ENCODE data around the gene UBE4B. TPM values are rescaled to one million over a fixed set of nuclear protein-coding genes. Genes with fewer than 3 reads are reported as not detected.

UBE4B gene
- total RNA-seq (2022) (31.2 and 43.1 TPM in 2 replicates), Bru-seq, nascent RNA (percentile 70 among the genes with signal in this experiment), BruChase-seq, experiment 1, labeled RNA remaining after a 6-hour chase (percentile 80 among the genes with signal in this experiment), BruChase-seq, experiment 2, labeled RNA remaining after a 2-hour chase (percentile 74 among the genes with signal in this experiment)
- long read RNA-seq, full-length matches to known transcripts, result 10 of 25 reads
- long read RNA-seq, partial matches to known transcripts, result 7 of 25 reads
- long read RNA-seq, other reads (novel, unspliced or antisense), result 8 of 25 reads

DNA sequence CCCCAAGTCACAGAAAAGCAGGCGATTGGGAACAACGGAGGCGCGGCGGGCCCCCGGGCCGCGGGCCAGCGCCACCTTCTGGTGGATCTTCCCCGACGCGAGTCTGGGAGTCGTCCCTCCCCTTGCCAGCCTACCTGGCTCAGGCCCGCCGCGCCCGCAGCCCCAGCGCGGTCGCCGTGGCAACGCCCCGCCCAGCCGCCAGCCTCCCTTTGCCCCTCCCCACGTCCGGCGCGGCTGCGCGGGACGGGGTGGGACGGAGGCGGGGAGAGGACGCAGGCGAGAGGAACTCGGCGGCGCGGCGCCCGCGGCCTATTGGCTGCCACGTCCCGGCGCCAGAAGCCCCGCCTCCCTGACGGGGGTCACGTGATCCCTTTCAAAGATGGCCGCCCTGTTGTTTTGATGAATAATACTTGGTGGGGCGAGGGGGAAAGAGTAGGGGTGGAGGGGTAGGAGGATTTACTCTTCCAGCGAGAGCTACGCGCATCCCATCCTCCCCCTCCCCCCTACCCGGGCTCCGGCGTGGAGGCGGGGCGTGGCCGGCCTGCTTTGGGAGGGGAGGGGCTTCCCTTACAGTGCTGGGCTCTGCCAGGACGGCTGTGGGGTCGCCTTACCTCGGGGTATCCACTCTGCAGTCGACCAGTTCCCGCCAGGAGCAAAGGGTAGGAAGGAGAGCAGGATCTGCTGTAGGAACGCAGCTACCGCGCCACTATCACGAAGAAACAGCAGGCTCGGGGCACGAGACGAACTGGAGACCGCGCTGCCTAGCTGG, at the start of gene UBE4B:
TSS of gene UBE4B (plus strand) at position 369 of the 769 bp plus-strand sequence. CDS start 713 bp downstream, outside the sequence.
- CTCF ChIA-PET, result interaction anchor here (0.5 to 1.1 kb wide), 3 partner anchors 33 to 383 kb away, joined by 3 to 5 read pairs (median 4); no protein-coding TSS in a partner anchor
- peaks cover 18% of the 10 kb centered on the region for H3K4me1 Mint-ChIP-seq (ENCODE audit: insufficient read depth, unreplicated experiment)
- DNase-seq (ENCODE audit: unreplicated experiment), result peak; percentile 98
- TSS peak; percentile 76 for BruUV-seq (replicated peaks)
- H3K27me3 Mint-ChIP-seq (ENCODE audit: insufficient read depth, unreplicated experiment), result no peaks in the 10 kb centered on the region
- intact Hi-C loops (cut with micrococcal nuclease), result loop anchor here (1.0 to 5.0 kb wide), 4 partner anchors 75 to 155 kb away; partner anchors contain the start of genes LZIC and NMNAT1
- no peaks in the 10 kb centered on the region for H3K9me3 Mint-ChIP-seq (ENCODE audit: unreplicated experiment)
- H3K36me3 Mint-ChIP-seq (ENCODE audit: insufficient read depth, unreplicated experiment), result peaks cover 24% of the 10 kb centered on the region
- POLR2A ChIA-PET, result interaction anchor here (0.8 to 3.1 kb wide), 11 partner anchors 11 to 266 kb away, joined by 3 to 35 read pairs (median 6); partner anchors contain the start of genes KIF1B, LZIC and NMNAT1
- TF ChIP-seq, protein P1, sequence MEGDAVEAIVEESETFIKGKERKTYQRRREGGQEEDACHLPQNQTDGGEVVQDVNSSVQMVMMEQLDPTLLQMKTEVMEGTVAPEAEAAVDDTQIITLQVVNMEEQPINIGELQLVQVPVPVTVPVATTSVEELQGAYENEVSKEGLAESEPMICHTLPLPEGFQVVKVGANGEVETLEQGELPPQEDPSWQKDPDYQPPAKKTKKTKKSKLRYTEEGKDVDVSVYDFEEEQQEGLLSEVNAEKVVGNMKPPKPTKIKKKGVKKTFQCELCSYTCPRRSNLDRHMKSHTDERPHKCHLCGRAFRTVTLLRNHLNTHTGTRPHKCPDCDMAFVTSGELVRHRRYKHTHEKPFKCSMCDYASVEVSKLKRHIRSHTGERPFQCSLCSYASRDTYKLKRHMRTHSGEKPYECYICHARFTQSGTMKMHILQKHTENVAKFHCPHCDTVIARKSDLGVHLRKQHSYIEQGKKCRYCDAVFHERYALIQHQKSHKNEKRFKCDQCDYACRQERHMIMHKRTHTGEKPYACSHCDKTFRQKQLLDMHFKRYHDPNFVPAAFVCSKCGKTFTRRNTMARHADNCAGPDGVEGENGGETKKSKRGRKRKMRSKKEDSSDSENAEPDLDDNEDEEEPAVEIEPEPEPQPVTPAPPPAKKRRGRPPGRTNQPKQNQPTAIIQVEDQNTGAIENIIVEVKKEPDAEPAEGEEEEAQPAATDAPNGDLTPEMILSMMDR (IDR thresholded peaks at IDR 0.05; ENCODE audit: unreplicated experiment), result peak; percentile 83
- H3K4me3 Mint-ChIP-seq (ENCODE audit: unreplicated experiment), result peak within 1 kb of the TSS; percentile 80
- H3K27ac Mint-ChIP-seq (ENCODE audit: low read depth, unreplicated experiment), result peak within 1 kb of the TSS; percentile 78

DNA sequence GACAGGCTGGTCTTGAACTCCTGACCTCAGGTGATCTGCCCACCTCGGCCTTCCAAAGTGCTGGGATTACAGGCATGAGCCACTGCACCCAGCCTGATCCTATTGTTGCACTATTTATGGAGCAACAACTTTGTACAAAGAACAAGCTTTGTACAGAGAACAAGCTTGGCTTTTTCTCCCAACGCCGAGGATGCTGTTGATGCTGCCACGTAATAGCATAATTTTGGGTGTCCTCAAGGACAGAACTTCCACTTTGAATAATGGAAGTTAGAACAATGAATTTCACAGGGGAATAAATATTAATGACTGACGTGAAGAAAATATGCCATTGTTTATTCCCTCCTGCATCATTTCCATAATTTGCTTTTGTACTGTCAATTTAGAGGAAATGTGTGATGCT, 48.5 kb upstream of the UBE4B start:
- H3K27me3 Mint-ChIP-seq (ENCODE audit: insufficient read depth, unreplicated experiment), result no peaks in the 10 kb centered on the region
- no peak for DNase-seq (ENCODE audit: unreplicated experiment)
- H3K36me3 Mint-ChIP-seq (ENCODE audit: insufficient read depth, unreplicated experiment), result peaks cover 48% of the 10 kb centered on the region
- TF ChIP-seq, protein P1 (IDR thresholded peaks at IDR 0.05; ENCODE audit: unreplicated experiment), result no peak
- H3K4me1 Mint-ChIP-seq (ENCODE audit: insufficient read depth, unreplicated experiment), result no peaks in the 10 kb centered on the region
- no peak overlapping the region for H3K4me3 Mint-ChIP-seq (ENCODE audit: unreplicated experiment)
- no TSS peak for BruUV-seq (replicated peaks)
- no peak overlapping the region for H3K27ac Mint-ChIP-seq (ENCODE audit: low read depth, unreplicated experiment)
- H3K9me3 Mint-ChIP-seq (ENCODE audit: unreplicated experiment), result no peaks in the 10 kb centered on the region
- intact Hi-C loops (cut with micrococcal nuclease), result no loop called here
- CTCF ChIA-PET, result interaction anchor here (1.0 kb wide), 1 partner anchor 33 kb away, joined by 3 read pairs; no protein-coding TSS in a partner anchor
- POLR2A ChIA-PET, result no interaction called here

DNA sequence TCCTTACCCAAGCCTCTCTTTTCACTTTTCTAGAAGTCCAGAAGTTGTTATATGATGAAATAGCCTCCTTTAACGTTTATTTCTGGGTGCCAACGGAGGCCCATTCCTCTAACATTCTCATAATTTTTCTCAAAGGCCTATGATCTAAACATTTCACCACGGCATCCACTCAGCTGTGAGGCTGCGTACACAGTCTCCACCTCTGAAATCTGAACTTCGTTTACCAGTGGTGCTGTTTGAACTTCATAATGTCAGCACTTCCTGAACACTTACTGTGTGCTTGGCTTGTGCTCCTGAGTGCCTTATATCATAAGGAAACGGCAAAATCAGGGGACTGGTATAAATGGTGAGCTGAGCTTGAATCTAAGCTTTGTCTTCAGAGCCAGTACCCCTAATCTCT, 47.8 kb upstream of the UBE4B start:
- no peak for DNase-seq (ENCODE audit: unreplicated experiment)
- Mint-ChIP-seq H3K4me3 (ENCODE audit: unreplicated experiment) (no peak overlapping the region), H3K27me3 (ENCODE audit: insufficient read depth, unreplicated experiment) (no peaks in the 10 kb centered on the region), H3K4me1 (ENCODE audit: insufficient read depth, unreplicated experiment) (no peaks in the 10 kb centered on the region), H3K9me3 (ENCODE audit: unreplicated experiment) (no peaks in the 10 kb centered on the region), H3K27ac (ENCODE audit: low read depth, unreplicated experiment) (no peak overlapping the region), H3K36me3 (ENCODE audit: insufficient read depth, unreplicated experiment) (peaks cover 44% of the 10 kb centered on the region)
- ChIA-PET POLR2A (no interaction called here), CTCF (interaction anchor here (0.6 kb wide), 1 partner anchor 110 kb away, joined by 3 read pairs; no protein-coding TSS in a partner anchor)
- intact Hi-C loops (cut with micrococcal nuclease), result no loop called here
- TF ChIP-seq, protein P1 (IDR thresholded peaks at IDR 0.05; ENCODE audit: unreplicated experiment), result no peak
- BruUV-seq (replicated peaks), result no TSS peak

DNA sequence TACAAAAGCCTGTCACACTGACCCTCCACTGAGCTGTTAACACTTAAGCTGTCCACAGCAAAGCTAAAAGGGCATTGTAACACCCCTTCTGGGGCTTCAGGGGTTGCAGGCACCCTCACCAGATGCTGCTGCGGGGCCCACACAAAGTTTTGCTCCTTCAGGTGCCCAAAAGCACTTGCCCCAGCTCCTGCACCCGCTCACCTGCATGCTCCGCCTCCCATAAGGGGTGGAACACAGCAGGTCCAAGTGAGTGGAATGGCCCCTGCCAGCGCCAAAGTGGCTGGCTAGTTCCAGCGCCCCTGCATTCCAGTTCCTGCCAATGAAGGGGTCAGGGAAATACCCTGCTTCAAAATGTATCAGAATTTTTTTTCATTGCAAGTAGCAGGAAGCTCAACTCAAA, 43.0 kb upstream of the UBE4B start:
- Mint-ChIP-seq H3K4me3 (ENCODE audit: unreplicated experiment) (no peak overlapping the region), H3K27ac (ENCODE audit: low read depth, unreplicated experiment) (no peak overlapping the region), H3K36me3 (ENCODE audit: insufficient read depth, unreplicated experiment) (peaks cover 1% of the 10 kb centered on the region), H3K9me3 (ENCODE audit: unreplicated experiment) (no peaks in the 10 kb centered on the region), H3K4me1 (ENCODE audit: insufficient read depth, unreplicated experiment) (no peaks in the 10 kb centered on the region), H3K27me3 (ENCODE audit: insufficient read depth, unreplicated experiment) (no peaks in the 10 kb centered on the region)
- DNase-seq (ENCODE audit: unreplicated experiment), result no peak
- CTCF ChIA-PET, result interaction anchor here (0.6 to 0.9 kb wide), 3 partner anchors 40 to 440 kb away, joined by 3 to 6 read pairs (median 4); no protein-coding TSS in a partner anchor
- no TSS peak for BruUV-seq (replicated peaks)
- TF ChIP-seq, protein P1 (IDR thresholded peaks at IDR 0.05; ENCODE audit: unreplicated experiment), result no peak
- intact Hi-C loops (cut with micrococcal nuclease), result no loop called here
- POLR2A ChIA-PET, result interaction anchor here (0.6 to 1.1 kb wide), 3 partner anchors 21 to 137 kb away, joined by 3 to 5 read pairs (median 3); no protein-coding TSS in a partner anchor

Data from MCF 10A (cell line).